IMR-90 (cell line): ENCODE measurements around the gene ERP44. TPM values are rescaled to one million over a fixed set of nuclear protein-coding genes. Genes with fewer than 3 reads are reported as not detected.

Source experiments
- ATAC-seq: fragments of 200-7000 bp; cut with Tn5 transposase; 2 replicates; pipeline ENCODE4 v1.9.1; 2020; ENCODE audit warnings: low read depth, mild to moderate bottlenecking, moderate library complexity
- BruUV-seq: library from RNA; stranded (reverse); fragments of 400-500 nt; replicated peaks from 2 replicates; lab custom pipeline; 2021; lab: Mats Ljungman, UMichigan
- CTCF ChIA-PET: fragments of 300-600 bp; formaldehyde crosslinking; extraction: SDS; loops from one replicate; lab custom pipeline; 2021; ENCODE audit warnings: antibody characterized with exemption; lab: Yijun Ruan, JAX
- POLR2A ChIA-PET: fragments of 300-600 bp; sonication (Branson Sonifier 250); formaldehyde crosslinking; loops from one replicate; lab custom pipeline; 2022; ENCODE audit warnings: antibody characterized with exemption; ENCODE audit not compliant: unreplicated experiment; lab: Charles Lee
- DNase-seq: peaks from one replicate; pipeline ENCODE4 v3.0.0; 2013
- H2AFZ ChIP-seq: replicated peaks from 2 replicates; pipeline ENCODE3; 2013; ENCODE audit warnings: low read length, mild to moderate bottlenecking; ENCODE audit not compliant: poor library complexity
- H2AK5ac ChIP-seq: 2 replicates; pipeline ENCODE4 v1.6.1; 2013; ENCODE audit warnings: low read depth, low read length, inconsistent platforms
- H2AK9ac ChIP-seq: replicated peaks from 2 replicates; pipeline ENCODE3; 2013; ENCODE audit warnings: mild to moderate bottlenecking, low read depth, low read length, moderate library complexity; ENCODE audit not compliant: poor library complexity
- H2BK120ac ChIP-seq: 2 replicates; pipeline ENCODE4 v1.6.1; 2013; ENCODE audit warnings: low read depth, low read length, inconsistent platforms
- H2BK15ac ChIP-seq: 3 replicates; pipeline ENCODE4 v1.6.1; 2013; ENCODE audit warnings: low read depth, low read length, inconsistent platforms
- H2BK20ac ChIP-seq: 2 replicates; pipeline ENCODE4 v1.6.1; 2013; ENCODE audit warnings: low read depth, mild to moderate bottlenecking, inconsistent platforms, low read length, moderate library complexity
- H2BK5ac ChIP-seq: 2 replicates; pipeline ENCODE4 v1.6.1; 2013; ENCODE audit warnings: mild to moderate bottlenecking, low read depth, low read length, inconsistent platforms; ENCODE audit not compliant: poor library complexity, severe bottlenecking
- H3K14ac ChIP-seq: replicated peaks from 2 replicates; pipeline ENCODE4 v1.6.1; 2013; ENCODE audit warnings: low read depth, low read length, inconsistent platforms
- H3K18ac ChIP-seq: 2 replicates; pipeline ENCODE4 v1.6.1; 2013; ENCODE audit warnings: low read depth, low read length, control low read depth
- H3K23ac ChIP-seq: 2 replicates; pipeline ENCODE4 v1.6.1; 2013; ENCODE audit warnings: low read depth, low read length, inconsistent platforms
- H3K27ac ChIP-seq: 2 replicates; pipeline ENCODE4 v1.5.1; 2013; ENCODE audit warnings: mild to moderate bottlenecking, control low read depth, low read length; ENCODE audit not compliant: insufficient read depth
- H3K27me3 ChIP-seq: 2 replicates; pipeline ENCODE4 v1.6.1; 2013; ENCODE audit warnings: low read length; ENCODE audit not compliant: control insufficient read depth, insufficient read depth
- H3K36me3 ChIP-seq: 2 replicates; pipeline ENCODE4 v1.6.1; 2013; ENCODE audit warnings: low read length, mixed read lengths; ENCODE audit not compliant: control insufficient read depth, insufficient read depth
- H3K4ac ChIP-seq: 2 replicates; pipeline ENCODE4 v1.6.1; 2013; ENCODE audit warnings: low read depth, low read length, inconsistent platforms
- H3K4me1 ChIP-seq: 2 replicates; pipeline ENCODE4 v1.6.1; 2013; ENCODE audit warnings: low read length, mixed read lengths; ENCODE audit not compliant: control insufficient read depth, insufficient read depth
- H3K4me2 ChIP-seq: 2 replicates; pipeline ENCODE4 v1.6.1; 2013; ENCODE audit warnings: low read depth, mild to moderate bottlenecking, control low read depth, low read length, moderate library complexity
- H3K4me3 ChIP-seq: 2 replicates; pipeline ENCODE4 v1.5.1; 2013; ENCODE audit warnings: low read depth, mild to moderate bottlenecking, control low read depth, low read length, moderate library complexity; ENCODE audit not compliant: insufficient read depth
- H3K56ac ChIP-seq: 2 replicates; pipeline ENCODE4 v1.6.1; 2013; ENCODE audit warnings: low read length, inconsistent platforms; ENCODE audit not compliant: insufficient read depth; ENCODE audit errors: extremely low read depth
- H3K79me1 ChIP-seq, 2 experiments: 2 replicates each; pipeline ENCODE4 v1.6.1; 2013; ENCODE audit warnings: low read length in 2 of 2, inconsistent platforms in 1 of 2, low read depth in 1 of 2
- H3K9ac ChIP-seq: 2 replicates; pipeline ENCODE4 v1.6.1; 2013; ENCODE audit warnings: low read depth, low read length, control low read depth
- H3K9me1 ChIP-seq: 2 replicates; pipeline ENCODE4 v1.6.1; 2013; ENCODE audit warnings: low read length, inconsistent platforms; ENCODE audit not compliant: insufficient read depth
- H3K9me3 ChIP-seq: 2 replicates; pipeline ENCODE4 v1.6.1; 2013; ENCODE audit warnings: low read length; ENCODE audit not compliant: control insufficient read depth, insufficient read depth
- H4K20me1 ChIP-seq: 2 replicates; pipeline ENCODE4 v1.6.1; 2013; ENCODE audit warnings: low read length, inconsistent platforms; ENCODE audit not compliant: insufficient read depth
- H4K5ac ChIP-seq: 2 replicates; pipeline ENCODE4 v1.6.1; 2013; ENCODE audit warnings: mild to moderate bottlenecking, low read depth, low read length, control low read depth
- H4K8ac ChIP-seq, 2 experiments: 2 replicates each; pipeline ENCODE4 v1.6.1; 2013; ENCODE audit warnings: low read depth in 2 of 2, low read length in 2 of 2, control low read depth in 1 of 2, inconsistent platforms in 1 of 2
- H4K91ac ChIP-seq: 2 replicates; pipeline ENCODE4 v1.6.1; 2013; ENCODE audit warnings: low read depth, low read length, inconsistent platforms; ENCODE audit not compliant: insufficient read depth
- BHLHE40 ChIP-seq: fragments of 150-350 bp; IDR thresholded peaks from 2 replicates; pipeline ENCODE4 v1.6.1; 2016; ENCODE audit warnings: mild to moderate bottlenecking, low read depth, low read length
- CEBPB ChIP-seq: IDR thresholded peaks from 2 replicates; pipeline ENCODE4 v1.6.1; 2012; ENCODE audit warnings: low read depth, low read length, improper control_type of control experiment
- CHD1 ChIP-seq: IDR thresholded peaks from 2 replicates; pipeline ENCODE4 v1.6.1; 2012; ENCODE audit warnings: low read depth, low read length, improper control_type of control experiment
- CTCF ChIP-seq: conservative IDR thresholded peaks from 2 replicates; pipeline ENCODE4 v1.5.1; 2012; ENCODE audit warnings: mild to moderate bottlenecking, low read depth, low read length, improper control_type of control experiment
- ELK1 ChIP-seq: fragments of 150-350 bp; IDR thresholded peaks from 2 replicates; pipeline ENCODE4 v1.6.1; 2016; ENCODE audit warnings: low read depth, mild to moderate bottlenecking, low read length, moderate library complexity, borderline replicate concordance
- FOS ChIP-seq: fragments of 150-350 bp; IDR thresholded peaks from 2 replicates; pipeline ENCODE4 v1.6.1; 2016; ENCODE audit warnings: low read depth, low read length
- MAFK ChIP-seq: IDR thresholded peaks from 2 replicates; pipeline ENCODE4 v1.6.1; 2012; ENCODE audit warnings: low read depth, low read length, improper control_type of control experiment
- MAZ ChIP-seq: IDR thresholded peaks from 2 replicates; pipeline ENCODE4 v1.6.1; 2012; ENCODE audit warnings: low read depth, mild to moderate bottlenecking, low read length, improper control_type of control experiment, moderate library complexity, borderline replicate concordance
- MXI1 ChIP-seq: IDR thresholded peaks from 2 replicates; pipeline ENCODE4 v1.6.1; 2012; ENCODE audit warnings: low read depth, mild to moderate bottlenecking, low read length, moderate library complexity, borderline replicate concordance
- NFE2L2 ChIP-seq: fragments of 150-350 bp; IDR thresholded peaks from 2 replicates; pipeline ENCODE4 v1.6.1; 2016; ENCODE audit warnings: low read depth, mild to moderate bottlenecking, low read length
- POLR2A ChIP-seq: IDR thresholded peaks from 2 replicates; pipeline ENCODE4 v1.6.1; 2012; ENCODE audit warnings: mild to moderate bottlenecking, low read depth, low read length
- RAD21 ChIP-seq: IDR thresholded peaks from 2 replicates; pipeline ENCODE4 v1.6.1; 2012; ENCODE audit warnings: low read length, improper control_type of control experiment
- RCOR1 ChIP-seq: IDR thresholded peaks from 2 replicates; pipeline ENCODE4 v1.6.1; 2012; ENCODE audit warnings: mild to moderate bottlenecking, low read length, improper control_type of control experiment; ENCODE audit not compliant: insufficient replicate concordance
- RFX5 ChIP-seq: IDR thresholded peaks from 2 replicates; pipeline ENCODE4 v1.8.0; 2012; ENCODE audit warnings: low read depth, mild to moderate bottlenecking, low read length, moderate library complexity
- SMC3 ChIP-seq: fragments of 150-350 bp; IDR thresholded peaks from 2 replicates; pipeline ENCODE4 v1.6.1; 2016; ENCODE audit warnings: low read depth, mild to moderate bottlenecking, antibody characterized with exemption, low read length, moderate library complexity
- USF2 ChIP-seq: fragments of 150-350 bp; IDR thresholded peaks from 2 replicates; pipeline ENCODE4 v1.6.1; 2017; ENCODE audit warnings: mild to moderate bottlenecking, antibody characterized with exemption, low read length, low read depth
- WGBS, 2 experiments: methylation state at CpG; one replicate each; pipeline versions ENCODE4 v1.1.5 to v1.1.7; 2013; ENCODE audit warnings: missing lambda C conversion rate in 2 of 2; ENCODE audit not compliant: insufficient read length in 1 of 2; ENCODE audit errors: extremely low coverage in 2 of 2; 5-methylcytosine and 5-hydroxymethylcytosine counted together
- dilution Hi-C: fragments of 300-500 bp; cut with HindIII; formaldehyde crosslinking; loops from one replicate; pipeline ENCODE4 v1.14.3; 2018; ENCODE audit warnings: low sequenced_read_pairs; ENCODE audit not compliant: unreplicated experiment
- in situ Hi-C: fragments of 300-500 bp; cut with MboI; formaldehyde crosslinking; loops from 3 replicates; pipeline ENCODE4 v1.14.3; 2019; ENCODE audit warnings: low sequenced_read_pairs, inconsistent platforms, mixed read lengths
- intact Hi-C: fragments of 100-400 bp; cut with micrococcal nuclease; formaldehyde crosslinking; loops from 2 replicates; pipeline ENCODE4 v1.10.0; 2022
- polyA plus RNA-seq, 3 experiments: library from polyadenylated mRNA; depleted of rRNA; stranded (reverse); fragments of >200 nt; gene quantifications; 2 replicates each; pipeline ENCODE4 v1.2.3, GENCODE V29; 2012; ENCODE audit warnings: low replicate concordance in 1 of 3
- total RNA-seq: library from RNA; depleted of rRNA; stranded (reverse); fragments of >200 nt; gene quantifications from 2 replicates; pipeline ENCODE4 v1.2.3, GENCODE V29; 2012

The ERP44 gene
- total and polyA plus RNA-seq, 2 of the 4 experiments (the other 2 are of a cell fraction) = 9.1 to 13.5 TPM

GRCh38 chr9:100131875-100132430 is 33.2 kb upstream of the ERP44 start:
- Histone ChIP-seq H2BK20ac (no peak overlapping the region), H3K9ac (no peak overlapping the region), H3K4me2 (no peak overlapping the region), H3K14ac (no peak overlapping the region), H3K4ac (no peak overlapping the region), H3K4me1 (peaks cover 1% of the 10 kb centered on the region; the same call in 1 of the 2 replicates), H4K5ac (no peak overlapping the region), H2BK120ac (no peak overlapping the region), H4K91ac (no peak overlapping the region), H2BK5ac (no peak overlapping the region), H2AK9ac (no peak overlapping the region), H4K20me1 (no peaks in the 10 kb centered on the region), H4K8ac (no peak overlapping the region), H3K27me3 (no peaks in the 10 kb centered on the region), H3K23ac (no peak overlapping the region), H3K9me1 (peaks cover 2% of the 10 kb centered on the region; the same call in 1 of the 2 replicates), H3K56ac (no peak overlapping the region), H3K18ac (no peak overlapping the region), H3K36me3 (peaks cover 2% of the 10 kb centered on the region; the same call in 1 of the 2 replicates), H2BK15ac (no peak overlapping the region), H3K27ac (no peak overlapping the region), H3K4me3 (no peak overlapping the region), H2AK5ac (no peak overlapping the region), H3K9me3 (no peaks in the 10 kb centered on the region), H3K79me1 (0 out of 4 replicates have a peak, but pooled peaks cover 0 to 8% of the 10 kb centered on the region in 2 experiments), H2AFZ (no peak overlapping the region)
- no CpG with 5 or more reads among the region's 3 CpGs for WGBS, 2 experiments
- dilution Hi-C loops = no loop called here
- BruUV-seq = no TSS peak
- POLR2A ChIA-PET = no interaction called here
- DNase-seq = no peak
- TF ChIP-seq RCOR1 = no peak
- no peak for TF ChIP-seq MXI1
- TF ChIP-seq FOS = no peak
- no peak for TF ChIP-seq USF2
- TF ChIP-seq NFE2L2 = no peak
- no peak for TF ChIP-seq BHLHE40
- no peak for TF ChIP-seq ELK1
- TF ChIP-seq CHD1 = no peak
- no peak for TF ChIP-seq CEBPB
- TF ChIP-seq RFX5 = no peak
- no peak for TF ChIP-seq CTCF
- TF ChIP-seq RAD21 = no peak
- no peak for TF ChIP-seq POLR2A
- no peak for TF ChIP-seq MAZ
- no peak for TF ChIP-seq SMC3
- no peak for TF ChIP-seq MAFK
- CTCF ChIA-PET = no interaction called here
- no peak for ATAC-seq
- intact Hi-C loops = loop anchor here (10.0 kb wide), 1 partner anchor 47 kb away; no protein-coding TSS in a partner anchor
- in situ Hi-C loops = no loop called here
